C4-2B (cell line): ENCODE measurements around the gene ROR1.

Experiments used
- ZFX ChIP-seq: fragments of 450-650 bp; IDR thresholded peaks from 2 replicates; pipeline ENCODE4 v1.6.1; 2017
- TF ChIP-seq, protein P1 (sequence below): fragments of 450-650 bp; conservative IDR thresholded peaks from 2 replicates; pipeline ENCODE4 v1.5.1; 2017; ENCODE audit warnings: mild to moderate bottlenecking

DNA sequence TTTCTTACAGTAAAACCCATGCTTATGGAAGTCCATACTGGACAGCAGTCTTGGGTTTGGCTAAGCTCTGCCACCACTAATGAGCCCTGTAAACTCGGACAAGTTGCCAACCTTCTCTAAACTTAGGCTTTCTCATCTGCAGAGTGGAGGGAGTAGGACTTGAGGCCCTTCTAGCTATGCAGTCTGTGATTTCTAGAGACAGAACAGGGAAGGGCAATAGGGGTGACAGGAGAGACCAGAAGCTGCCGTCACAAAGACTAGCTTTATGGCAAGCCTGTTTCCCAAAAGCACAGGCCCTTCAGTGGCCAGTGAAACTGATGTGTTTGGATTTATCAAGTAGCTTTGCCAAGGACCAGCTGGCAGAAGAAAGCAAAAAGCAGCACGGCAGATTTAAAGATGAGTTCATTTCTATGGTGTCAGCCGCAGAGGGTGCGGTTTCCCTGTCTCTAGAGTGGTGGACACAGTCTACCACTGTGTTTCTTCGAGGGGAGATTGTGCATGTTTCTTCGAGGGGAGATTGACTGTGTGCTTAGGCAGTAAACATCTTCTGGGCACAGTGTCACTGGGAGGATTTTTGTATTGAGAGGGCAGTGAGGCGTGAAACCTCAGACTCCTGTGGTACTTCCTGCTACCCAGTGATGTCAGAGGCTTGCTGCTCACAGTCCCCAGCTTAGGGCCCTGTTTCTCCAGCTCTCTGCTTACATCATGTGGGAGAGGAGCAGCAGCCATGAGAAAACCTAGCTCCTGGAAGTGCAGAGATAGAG, 119.0 kb downstream of the ROR1 start:
- TF ChIP-seq, protein P1, sequence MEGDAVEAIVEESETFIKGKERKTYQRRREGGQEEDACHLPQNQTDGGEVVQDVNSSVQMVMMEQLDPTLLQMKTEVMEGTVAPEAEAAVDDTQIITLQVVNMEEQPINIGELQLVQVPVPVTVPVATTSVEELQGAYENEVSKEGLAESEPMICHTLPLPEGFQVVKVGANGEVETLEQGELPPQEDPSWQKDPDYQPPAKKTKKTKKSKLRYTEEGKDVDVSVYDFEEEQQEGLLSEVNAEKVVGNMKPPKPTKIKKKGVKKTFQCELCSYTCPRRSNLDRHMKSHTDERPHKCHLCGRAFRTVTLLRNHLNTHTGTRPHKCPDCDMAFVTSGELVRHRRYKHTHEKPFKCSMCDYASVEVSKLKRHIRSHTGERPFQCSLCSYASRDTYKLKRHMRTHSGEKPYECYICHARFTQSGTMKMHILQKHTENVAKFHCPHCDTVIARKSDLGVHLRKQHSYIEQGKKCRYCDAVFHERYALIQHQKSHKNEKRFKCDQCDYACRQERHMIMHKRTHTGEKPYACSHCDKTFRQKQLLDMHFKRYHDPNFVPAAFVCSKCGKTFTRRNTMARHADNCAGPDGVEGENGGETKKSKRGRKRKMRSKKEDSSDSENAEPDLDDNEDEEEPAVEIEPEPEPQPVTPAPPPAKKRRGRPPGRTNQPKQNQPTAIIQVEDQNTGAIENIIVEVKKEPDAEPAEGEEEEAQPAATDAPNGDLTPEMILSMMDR, result no peak
- TF ChIP-seq ZFX, result no peak
